HEK293 (cell line): ENCODE measurements around the gene AMOTL1.

Source experiments
- CTCF ChIA-PET: fragments of 350-600 bp; formaldehyde crosslinking; extraction: SDS; loops from one replicate; lab custom pipeline; 2021; ENCODE audit warnings: antibody characterized with exemption; lab: Yijun Ruan, JAX
- POLR2A ChIA-PET: fragments of 300-600 bp; formaldehyde crosslinking; extraction: SDS; loops from one replicate; lab custom pipeline; 2020; ENCODE audit warnings: antibody characterized with exemption, inconsistent platforms; lab: Yijun Ruan, JAX
- H3K27ac ChIP-seq: fragments of 200-500 bp; sonication (Bioruptor generic); 2 replicates; pipeline ENCODE4 v1.5.1; 2014; ENCODE audit warnings: low read depth, low read length, control low read depth, inconsistent platforms; ENCODE audit errors: extremely low read depth
- H3K36me3 ChIP-seq, 2 experiments: fragments of 200-500 bp in 1 of 2; sonication (Bioruptor generic) in 1 of 2; 1 replicate in 1 of 2; 2 replicates in 1 of 2; pipeline ENCODE4 v1.5.1; 2014 to 2017; ENCODE audit warnings: inconsistent platforms in 2 of 2, low read length in 2 of 2; ENCODE audit not compliant: control insufficient read depth in 2 of 2, insufficient read depth in 1 of 2
- H3K4me1 ChIP-seq: fragments of 200-500 bp; sonication (Bioruptor generic); 2 replicates; pipeline ENCODE4 v1.5.1; 2014; ENCODE audit warnings: mild to moderate bottlenecking, low read length, inconsistent platforms; ENCODE audit not compliant: control insufficient read depth, insufficient read depth
- H3K4me3 ChIP-seq: 2 replicates; pipeline ENCODE4 v1.5.1; 2011; ENCODE audit warnings: low read depth, mild to moderate bottlenecking, control low read depth, low read length, moderate library complexity
- H3K9me3 ChIP-seq: fragments of 200-500 bp; sonication (Bioruptor generic); 2 replicates; pipeline ENCODE4 v1.5.1; 2014; ENCODE audit warnings: low read depth, low read length, inconsistent platforms; ENCODE audit not compliant: control insufficient read depth, insufficient read depth
- BCL11A ChIP-seq: fragments of 450-650 bp; formaldehyde crosslinking; IDR thresholded peaks from 2 replicates; pipeline ENCODE4 v1.5.1; 2016; ENCODE audit warnings: low read depth, missing biosample characterization, missing genetic modification characterization
- EGR2 ChIP-seq: fragments of 450-650 bp; formaldehyde crosslinking; IDR thresholded peaks from 2 replicates; pipeline ENCODE4 v1.5.1; 2016; ENCODE audit warnings: low read depth, missing biosample characterization, missing genetic modification characterization
- KLF9 ChIP-seq: fragments of 450-650 bp; formaldehyde crosslinking; IDR thresholded peaks from 2 replicates; pipeline ENCODE4 v1.5.1; 2016; ENCODE audit warnings: missing biosample characterization, missing genetic modification characterization, low read depth
- MZF1 ChIP-seq: fragments of 450-650 bp; formaldehyde crosslinking; IDR thresholded peaks from 2 replicates; pipeline ENCODE4 v1.5.1; 2017; ENCODE audit warnings: missing biosample characterization, missing genetic modification characterization, borderline replicate concordance
- OVOL3 ChIP-seq: fragments of 450-650 bp; formaldehyde crosslinking; IDR thresholded peaks from 2 replicates; pipeline ENCODE4 v1.5.1; 2016; ENCODE audit warnings: missing biosample characterization, missing genetic modification characterization
- RBAK ChIP-seq: fragments of 450-650 bp; formaldehyde crosslinking; IDR thresholded peaks from 2 replicates; pipeline ENCODE4 v1.5.1; 2016; ENCODE audit warnings: missing biosample characterization, missing genetic modification characterization
- ZBTB10 ChIP-seq: fragments of 450-650 bp; formaldehyde crosslinking; IDR thresholded peaks from 2 replicates; pipeline ENCODE4 v1.5.1; 2016; ENCODE audit warnings: missing biosample characterization, missing genetic modification characterization
- ZFP69B ChIP-seq: fragments of 450-650 bp; formaldehyde crosslinking; IDR thresholded peaks from 2 replicates; pipeline ENCODE4 v1.5.1; 2016; ENCODE audit warnings: missing biosample characterization, missing genetic modification characterization
- ZNF169 ChIP-seq: fragments of 450-650 bp; formaldehyde crosslinking; IDR thresholded peaks from 2 replicates; pipeline ENCODE4 v1.5.1; 2016; ENCODE audit warnings: missing biosample characterization, missing genetic modification characterization
- ZNF18 ChIP-seq: fragments of 450-650 bp; formaldehyde crosslinking; IDR thresholded peaks from 2 replicates; pipeline ENCODE4 v1.5.1; 2016; ENCODE audit warnings: missing biosample characterization, missing genetic modification characterization
- ZNF239 ChIP-seq: fragments of 450-650 bp; formaldehyde crosslinking; IDR thresholded peaks from 2 replicates; pipeline ENCODE4 v1.5.1; 2016; ENCODE audit warnings: missing biosample characterization, missing genetic modification characterization
- ZNF266 ChIP-seq: fragments of 450-650 bp; formaldehyde crosslinking; IDR thresholded peaks from 2 replicates; pipeline ENCODE4 v1.5.1; 2016; ENCODE audit warnings: missing biosample characterization, missing genetic modification characterization, low read depth
- ZNF391 ChIP-seq: fragments of 450-650 bp; formaldehyde crosslinking; IDR thresholded peaks from 2 replicates; pipeline ENCODE4 v1.5.1; 2016; ENCODE audit warnings: low read depth, missing biosample characterization, missing genetic modification characterization, borderline replicate concordance
- ZNF473 ChIP-seq: fragments of 450-650 bp; formaldehyde crosslinking; IDR thresholded peaks from 2 replicates; pipeline ENCODE4 v1.5.1; 2017; ENCODE audit warnings: missing biosample characterization, missing genetic modification characterization
- ZNF529 ChIP-seq: fragments of 450-650 bp; formaldehyde crosslinking; IDR thresholded peaks from 2 replicates; pipeline ENCODE4 v1.5.1; 2017; ENCODE audit warnings: missing genetic modification characterization, missing biosample characterization; ENCODE audit not compliant: insufficient replicate concordance
- ZNF596 ChIP-seq: fragments of 450-650 bp; IDR thresholded peaks from 2 replicates; pipeline ENCODE4 v1.5.0; 2018; ENCODE audit warnings: missing biosample characterization, mild to moderate bottlenecking, missing genetic modification characterization, moderate library complexity
- ZNF621 ChIP-seq: fragments of 450-650 bp; formaldehyde crosslinking; IDR thresholded peaks from 2 replicates; pipeline ENCODE4 v1.5.1; 2017; ENCODE audit warnings: missing biosample characterization, missing genetic modification characterization
- ZNF747 ChIP-seq: fragments of 450-650 bp; formaldehyde crosslinking; IDR thresholded peaks from 2 replicates; pipeline ENCODE4 v1.5.1; 2016; ENCODE audit warnings: missing biosample characterization, missing genetic modification characterization
- ZNF837 ChIP-seq: fragments of 450-650 bp; formaldehyde crosslinking; IDR thresholded peaks from 2 replicates; pipeline ENCODE4 v1.5.1; 2016; ENCODE audit warnings: missing biosample characterization, missing genetic modification characterization
- ZSCAN30 ChIP-seq: fragments of 450-650 bp; IDR thresholded peaks from 2 replicates; pipeline ENCODE4 v1.5.1; 2018; ENCODE audit warnings: missing biosample characterization, mild to moderate bottlenecking, missing genetic modification characterization, moderate library complexity
- ZXDB ChIP-seq: fragments of 450-650 bp; formaldehyde crosslinking; IDR thresholded peaks from 2 replicates; pipeline ENCODE4 v1.5.1; 2016; ENCODE audit warnings: missing biosample characterization, missing genetic modification characterization

AMOTL1 gene

GRCh38 chr11:94771390-94771789, 3.2 kb downstream of the AMOTL1 start (continued):
- no peak for TF ChIP-seq ZSCAN30
- no peak for TF ChIP-seq EGR2
- TF ChIP-seq ZNF596 = no peak

GRCh38 chr11:94771951-94772350, 3.8 kb downstream of the AMOTL1 start:
- ChIA-PET POLR2A (no interaction called here), CTCF (interaction anchor here (0.6 to 1.8 kb wide), 3 partner anchors 10 to 49 kb away, joined by 3 to 7 read pairs (median 4); no protein-coding TSS in a partner anchor)
- Histone ChIP-seq H3K9me3 (no peaks in the 10 kb centered on the region), H3K4me3 (no peak overlapping the region), H3K27ac (no peak overlapping the region), H3K36me3 (no peaks in the 10 kb centered on the region), H3K4me1 (0 out of 2 replicates have a peak, but pooled peaks cover 9% of the 10 kb centered on the region)
- no peak for TF ChIP-seq ZNF391 (tag by site-specific recombination)
- peak; percentile 99 for TF ChIP-seq ZNF529 (tag by site-specific recombination)

GRCh38 chr11:94773842-94774241, 5.7 kb downstream of the AMOTL1 start:
- H3K27ac ChIP-seq = no peak overlapping the region
- no peak overlapping the region for H3K4me3 ChIP-seq
- H3K4me1 ChIP-seq = 0 out of 2 replicates have a peak, but pooled peaks cover 14% of the 10 kb centered on the region
- TF ChIP-seq ZNF837 (tag by site-specific recombination) (no peak), ZNF239 (tag by site-specific recombination) (no peak), KLF9 (tag by site-specific recombination) (no peak), ZNF621 (no peak), OVOL3 (tag by site-specific recombination) (no peak), MZF1 (tag by site-specific recombination) (no peak), ZNF169 (tag by site-specific recombination) (no peak), RBAK (tag by site-specific recombination) (no peak), BCL11A (tag by site-specific recombination) (no peak), ZBTB10 (no peak), ZNF18 (no peak), ZNF473 (no peak), ZNF747 (tag by site-specific recombination) (no peak), ZNF266 (no peak), ZFP69B (no peak), ZXDB (tag by site-specific recombination) (no peak)
- TF ChIP-seq, all 188 proteins: peak for 0
- POLR2A ChIA-PET = interaction anchor here (0.7 kb wide), 1 partner anchor 1032 kb away, joined by 3 read pairs; the partner anchor contains the start of genes C11orf54 and TAF1D
- no peaks in the 10 kb centered on the region for H3K9me3 ChIP-seq
- CTCF ChIA-PET = interaction anchor here (0.6 to 1.1 kb wide), 3 partner anchors 13 to 508 kb away, joined by 3 to 4 read pairs (median 3); no protein-coding TSS in a partner anchor
- H3K36me3 ChIP-seq = no peaks in the 10 kb centered on the region
